KBM-7 (cell line): ENCODE data around the gene CHDH.

Source experiments
- DNase-seq: peaks from one replicate; pipeline ENCODE4 v3.0.0-alpha.2; 2015
- in situ Hi-C: fragments of 300-500 bp; cut with MboI; formaldehyde crosslinking; loops from 2 replicates; pipeline ENCODE4 v1.14.3; 2020; ENCODE audit warnings: low sequenced_read_pairs, low pct_unique_long_range_greater_than_20kb, mixed read lengths

Gene CHDH

GRCh38 chr3:53830944-53831343 is 15.3 kb downstream of the CHDH start:
- in situ Hi-C loops = no loop called here
- no peak for DNase-seq

- no peak for DNase-seq
- in situ Hi-C loops = no loop called here
Observed at GRCh38 chr3:53829605-53830004, 16.6 kb downstream of the CHDH start.

- DNase-seq = no peak
- in situ Hi-C loops = no loop called here
Observed at GRCh38 chr3:53828581-53828980, 17.6 kb downstream of the CHDH start.

- in situ Hi-C loops = no loop called here
- no peak for DNase-seq
Observed at GRCh38 chr3:53826048-53826447, 20.2 kb downstream of the CHDH start.

GRCh38 chr3:53824795-53825194 is 21.4 kb downstream of the CHDH start:
- DNase-seq = no peak
- in situ Hi-C loops = no loop called here

- DNase-seq = no peak
- in situ Hi-C loops = no loop called here
Observed at GRCh38 chr3:53823956-53824657, 22.1 kb downstream of the CHDH start.

- in situ Hi-C loops = no loop called here
- DNase-seq = no peak
Observed at GRCh38 chr3:53823026-53823955, 22.9 kb downstream of the CHDH start.

GRCh38 chr3:53822331-53822741 is 23.9 kb downstream of the CHDH start:
- no peak for DNase-seq
- in situ Hi-C loops = no loop called here

GRCh38 chr3:53821631-53822121 is 24.5 kb downstream of the CHDH start:
- in situ Hi-C loops = no loop called here
- DNase-seq = no peak

- in situ Hi-C loops = no loop called here
- DNase-seq = no peak
Observed at GRCh38 chr3:53820756-53821580, 25.3 kb downstream of the CHDH start.

GRCh38 chr3:53820084-53820483 is 26.1 kb downstream of the CHDH start:
- no peak for DNase-seq

GRCh38 chr3:53819163-53819868 is 26.9 kb downstream of the CHDH start:
- DNase-seq = no peak
- in situ Hi-C loops = no loop called here

More at GRCh38 chr3:53820084-53820483, 26.1 kb downstream of the CHDH start:
- in situ Hi-C loops = no loop called here

- no peak for DNase-seq
- in situ Hi-C loops = no loop called here
Observed at GRCh38 chr3:53818221-53819162, 27.7 kb downstream of the CHDH start.

GRCh38 chr3:53817809-53818208 is 28.4 kb downstream of the CHDH start:
- in situ Hi-C loops = no loop called here
- no peak for DNase-seq

GRCh38 chr3:53817211-53817610 is 29.0 kb downstream of the CHDH start:
- no peak for DNase-seq
- in situ Hi-C loops = no loop called here

- in situ Hi-C loops = no loop called here
- DNase-seq = no peak
Observed at GRCh38 chr3:53816425-53816824, 29.8 kb downstream of the CHDH start.

GRCh38 chr3:53815651-53816050 is 30.6 kb downstream of the CHDH start:
- DNase-seq = no peak
- in situ Hi-C loops = no loop called here

GRCh38 chr3:53815067-53815466 is 31.2 kb downstream of the CHDH start:
- in situ Hi-C loops = no loop called here
- no peak for DNase-seq
